Stimulated activated CD8-positive, alpha-beta memory T cell treated with anti-CD3 and anti-CD28 coated beads, Interleukin-2, amount 100 ng/mL, for 48 hours (primary cell): Measurements from ENCODE around the gene ZNF692.
"Not testable (repeated sequence)": the region's sequence is repeated elsewhere in the genome, so short reads cannot be mapped to it uniquely, and the experiment has no call there.

Experiments used
- DNase-seq, 2 donors: peaks; one replicate each; pipeline ENCODE4 v3.0.0-alpha.2; 2020; ENCODE audit warnings: low read depth in 2 of 2

The ZNF692 gene

DNA sequence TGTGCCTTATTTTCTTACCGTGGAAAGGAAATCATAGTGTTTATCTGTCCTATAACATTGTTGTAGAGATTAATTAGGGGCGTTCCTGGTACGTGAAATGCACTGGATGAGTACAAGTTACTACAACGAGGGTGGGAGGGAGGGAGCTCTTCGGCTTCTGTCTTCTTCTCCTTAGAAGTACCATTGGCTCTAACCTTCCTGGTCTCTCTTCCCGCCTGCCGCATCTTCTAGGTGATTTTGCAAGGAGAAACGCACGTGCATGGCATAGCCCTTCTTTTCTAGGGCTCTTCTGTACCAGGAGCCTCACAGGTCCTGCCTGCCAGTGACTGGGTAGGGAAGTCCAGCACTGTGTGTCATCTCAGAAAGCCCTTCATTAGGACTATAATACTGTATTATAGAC lies 50.0 kb downstream of the ZNF692 start:
- DNase-seq, result no peak

GRCh38 chr1:248807067-248807737 lies 51.7 kb downstream of the ZNF692 start:
- peak; percentile 28 to 47 for DNase-seq

DNA sequence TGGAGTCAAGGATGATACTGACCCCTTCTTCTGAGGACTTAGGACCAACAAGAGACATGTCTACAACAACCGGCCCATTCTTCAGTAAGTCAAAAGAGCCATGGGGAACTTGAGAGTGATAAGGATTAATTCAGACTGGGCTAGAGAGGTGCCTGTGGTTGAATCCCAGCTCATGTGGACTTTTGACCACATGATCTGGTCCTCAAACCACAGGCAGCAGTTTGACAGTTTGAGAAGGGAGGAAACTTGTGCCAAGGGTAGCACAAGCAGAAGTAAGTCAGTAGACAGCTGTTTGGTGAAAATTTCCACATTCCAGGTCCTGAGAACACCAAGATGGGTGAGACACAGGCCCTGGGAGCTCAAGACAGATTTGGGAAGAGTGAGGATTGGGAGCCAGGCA lies 53.0 kb downstream of the ZNF692 start:
- DNase-seq, result no peak

DNA sequence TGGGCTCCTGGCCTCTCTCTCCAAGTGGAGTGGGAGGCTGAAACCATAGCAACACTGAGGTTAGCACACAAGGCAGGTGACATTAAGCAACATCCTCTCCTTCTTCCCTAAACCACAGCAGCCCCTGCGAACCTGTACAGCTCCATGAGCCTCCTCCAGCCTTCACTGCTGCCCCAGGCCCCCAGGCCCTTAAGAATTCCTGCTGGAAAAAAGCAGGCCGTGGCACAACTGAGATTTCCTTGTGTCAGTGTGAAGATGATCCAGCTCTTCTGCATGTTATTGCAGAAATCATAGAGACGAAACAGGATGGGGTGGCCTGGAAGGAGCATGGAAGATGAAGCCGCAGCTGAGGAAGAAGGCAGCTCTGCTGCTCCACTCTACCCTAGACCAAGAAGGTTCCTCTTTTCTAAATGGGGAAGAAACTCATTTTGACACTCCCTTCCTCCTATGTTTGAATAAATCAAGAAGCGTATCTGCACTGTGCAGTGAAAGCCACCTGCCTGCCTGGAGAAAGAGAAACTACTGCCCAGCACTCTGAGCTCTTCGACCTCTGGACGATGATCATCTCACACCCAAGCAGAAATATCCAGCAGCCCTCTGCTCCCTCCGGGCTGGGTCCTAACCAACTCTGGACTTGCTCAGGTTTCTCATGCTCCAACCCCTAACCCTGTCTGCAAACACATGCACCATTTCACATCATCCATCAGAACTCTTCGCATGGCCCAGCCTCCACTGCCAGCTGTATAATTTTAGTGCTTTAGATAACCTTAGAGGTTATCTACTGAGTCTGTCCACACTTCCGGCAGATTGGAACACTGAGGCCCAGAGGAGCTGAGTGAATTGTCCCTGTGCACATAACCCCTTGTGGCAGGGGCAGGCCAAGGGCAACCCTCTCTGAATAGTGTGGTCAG lies 53.9 kb downstream of the ZNF692 start:
- DNase-seq, result no peak

DNA sequence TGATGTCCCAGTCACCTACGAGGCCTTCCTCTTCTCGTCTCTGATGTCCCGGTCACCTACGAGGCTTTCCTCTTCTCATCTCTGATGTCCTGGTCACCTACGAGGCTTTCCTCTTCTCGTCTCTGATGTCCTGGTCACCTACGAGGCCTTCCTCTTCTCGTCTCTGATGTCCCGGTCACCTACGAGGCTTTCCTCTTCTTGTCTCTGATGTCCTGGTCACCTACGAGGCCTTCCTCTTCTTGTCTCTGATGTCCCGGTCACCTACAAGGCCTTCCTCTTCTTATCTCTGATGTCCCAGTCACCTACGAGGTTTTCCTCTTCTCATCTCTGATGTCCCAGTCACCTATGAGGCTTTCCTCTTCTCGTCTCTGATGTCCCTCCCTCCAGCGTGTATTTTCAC lies 55.4 kb downstream of the ZNF692 start:
- not testable (repeated sequence) for DNase-seq

DNA sequence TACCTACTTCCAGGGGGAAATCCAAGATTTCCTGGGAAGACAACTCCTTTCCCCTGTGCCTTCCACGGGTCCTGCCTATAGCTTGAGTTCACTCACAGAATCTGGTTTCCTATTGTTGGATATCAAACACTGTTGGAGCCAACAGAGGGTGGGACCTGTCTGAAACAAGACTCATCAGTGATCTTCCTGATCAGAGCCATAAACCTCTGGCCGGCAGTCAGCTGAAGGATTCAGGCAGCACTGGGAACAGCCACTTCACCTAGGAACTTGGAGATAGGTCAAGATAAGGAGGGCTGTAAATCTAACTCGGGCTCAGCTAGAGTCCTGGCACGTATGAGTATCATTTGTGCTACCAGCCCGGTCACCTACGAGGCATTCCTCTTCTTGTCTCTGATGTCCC lies 56.4 kb downstream of the ZNF692 start:
- no peak for DNase-seq

GRCh38 chr1:248800459-248800858 lies 58.4 kb downstream of the ZNF692 start:
- no peak for DNase-seq
